Kidney epithelial cell (primary cell): ENCODE measurements around the gene PXDN. TPM values are rescaled to one million over a fixed set of nuclear protein-coding genes. Genes with fewer than 3 reads are reported as not detected.

Source experiments
- DNase-seq: peaks from one replicate; pipeline ENCODE4 v3.0.0-alpha.2; 2010; ENCODE audit warnings: low read depth
- H3K27me3 ChIP-seq: 2 replicates; pipeline ENCODE4 v1.6.0; 2011; ENCODE audit warnings: low read length; ENCODE audit not compliant: control insufficient read depth, insufficient read depth
- H3K36me3 ChIP-seq: 2 replicates; pipeline ENCODE4 v1.5.1; 2011; ENCODE audit warnings: low read length; ENCODE audit not compliant: control insufficient read depth, insufficient read depth
- H3K4me3 ChIP-seq: 2 replicates; pipeline ENCODE4 v1.5.1; 2011; ENCODE audit warnings: low read depth, mild to moderate bottlenecking, control low read depth, low read length
- CTCF ChIP-seq: IDR thresholded peaks from 2 replicates; pipeline ENCODE4 v1.5.1; 2011; ENCODE audit warnings: mild to moderate bottlenecking, moderate library complexity, low read length, control low read depth, inconsistent platforms; ENCODE audit not compliant: insufficient read depth, poor library complexity, severe bottlenecking
- total RNA-seq: library from RNA; depleted of rRNA; stranded (reverse); fragments of >200 nt; gene quantifications from 2 replicates; pipeline ENCODE4 v1.2.3, GENCODE V29; 2015

PXDN gene
- total RNA-seq, 1 donor from 2014 or later: 287 TPM

- Histone ChIP-seq H3K36me3 (peaks cover 3% of the 10 kb centered on the region), H3K4me3 (no peak overlapping the region), H3K27me3 (no peaks in the 10 kb centered on the region)
- DNase-seq: no peak
- no peak for TF ChIP-seq CTCF
Observed at GRCh38 chr2:1651121-1652033, 92.9 kb downstream of the PXDN start.

GRCh38 chr2:1650085-1650872, 94.0 kb downstream of the PXDN start:
- Histone ChIP-seq H3K4me3 (no peak overlapping the region), H3K36me3 (peaks cover 3% of the 10 kb centered on the region), H3K27me3 (no peaks in the 10 kb centered on the region)
- DNase-seq: no peak
- TF ChIP-seq CTCF: no peak

GRCh38 chr2:1649103-1650084, 94.9 kb downstream of the PXDN start:
- no peak for DNase-seq
- Histone ChIP-seq H3K4me3 (no peak overlapping the region), H3K36me3 (peaks cover 3% of the 10 kb centered on the region), H3K27me3 (no peaks in the 10 kb centered on the region)
- TF ChIP-seq CTCF: no peak

GRCh38 chr2:1648241-1649102, 95.8 kb downstream of the PXDN start:
- no peak for TF ChIP-seq CTCF
- no peak for DNase-seq
- peaks cover 4% of the 10 kb centered on the region for H3K36me3 ChIP-seq

More at GRCh38 chr2:1648241-1649102, 95.8 kb downstream of the PXDN start:
- H3K4me3 ChIP-seq: no peak overlapping the region
- no peaks in the 10 kb centered on the region for H3K27me3 ChIP-seq
